B cell (primary cell): ENCODE data around the gene FNDC10. TPM values are rescaled to one million over a fixed set of nuclear protein-coding genes. Genes with fewer than 3 reads are reported as not detected.

Experiments used
- ATAC-seq: fragments of 200-7000 bp; cut with Tn5 transposase; one replicate; pipeline ENCODE4 v1.10.0; 2021; ENCODE audit warnings: low read depth, mild to moderate bottlenecking, moderate number of reproducible peaks, moderate library complexity
- CTCF ChIA-PET: fragments of 350-600 bp; sonication (Branson Sonifier 250); formaldehyde crosslinking; loops from one replicate; lab custom pipeline; 2021; ENCODE audit warnings: antibody characterized with exemption, inconsistent platforms; lab: Charles Lee
- POLR2A ChIA-PET: fragments of 350-600 bp; sonication (Branson Sonifier 250); formaldehyde crosslinking; loops from one replicate; lab custom pipeline; 2021; ENCODE audit warnings: antibody characterized with exemption; lab: Charles Lee
- DNase-seq: peaks from one replicate; pipeline ENCODE4 v3.0.0; 2013
- H2AFZ ChIP-seq: 2 replicates; pipeline ENCODE4 v1.6.1; 2012; ENCODE audit warnings: mild to moderate bottlenecking, low read depth, low read length; ENCODE audit not compliant: insufficient read depth, poor library complexity, severe bottlenecking
- H3K27ac ChIP-seq, 2 donors: 1 replicate in 1 of 2; 2 replicates in 1 of 2; pipeline ENCODE4 v1.5.1; 2012 to 2013; ENCODE audit warnings: low read length in 2 of 2, mild to moderate bottlenecking in 2 of 2, moderate library complexity in 1 of 2
- H3K27me3 ChIP-seq, 4 experiments: fragments of 200-600 bp in 1 of 4; sonication (generic) in 1 of 4; replicated peaks in 1 of 4; 1 replicate in 2 of 4; 2 replicates in 2 of 4; pipeline versions ENCODE4 v1.6.1 to v1.7.0; 2013 to 2016; ENCODE audit warnings: low read length in 3 of 4, mild to moderate bottlenecking in 2 of 4, mixed read lengths in 1 of 4, moderate library complexity in 1 of 4; ENCODE audit not compliant: insufficient read depth in 4 of 4, control insufficient read depth in 3 of 4; ENCODE audit errors: control extremely low read depth in 1 of 4
- H3K36me3 ChIP-seq, 2 experiments: replicated peaks in 1 of 2; 1 replicate in 1 of 2; 2 replicates in 1 of 2; pipeline versions ENCODE4 v1.6.1 to v1.7.1; 2013; ENCODE audit warnings: low read length in 1 of 2; ENCODE audit not compliant: insufficient read depth in 2 of 2, control insufficient read depth in 1 of 2; ENCODE audit errors: control extremely low read depth in 1 of 2, extremely low read depth in 1 of 2
- H3K4me1 ChIP-seq, 2 donors: fragments of 200-600 bp in 1 of 2; sonication (generic) in 1 of 2; 1 replicate in 1 of 2; 2 replicates in 1 of 2; pipeline versions ENCODE4 v1.5.1 to v1.6.1; 2013 to 2017; ENCODE audit warnings: low read length in 2 of 2; ENCODE audit not compliant: control insufficient read depth in 2 of 2, insufficient read depth in 2 of 2
- H3K4me2 ChIP-seq: replicated peaks from 2 replicates; pipeline ENCODE3; 2012; ENCODE audit warnings: mild to moderate bottlenecking, low read depth, low read length; ENCODE audit not compliant: poor library complexity, severe bottlenecking
- H3K4me3 ChIP-seq, 5 experiments: fragments of 200-600 bp in 1 of 5; sonication (generic) in 1 of 5; 1 replicate in 3 of 5; 2 replicates in 2 of 5; pipeline versions ENCODE4 v1.5.1 to v1.7.0; 2011 to 2016; ENCODE audit warnings: low read length in 4 of 5, mild to moderate bottlenecking in 4 of 5, low read depth in 2 of 5, control low read depth in 1 of 5, moderate library complexity in 1 of 5; ENCODE audit not compliant: insufficient read depth in 1 of 5; ENCODE audit errors: control extremely low read depth in 1 of 5, extremely low read depth in 1 of 5
- H3K79me2 ChIP-seq: fragments of 200-600 bp; sonication (generic); one replicate; pipeline ENCODE4 v1.6.0; 2016; ENCODE audit warnings: low read length; ENCODE audit not compliant: control insufficient read depth, insufficient read depth
- H3K9ac ChIP-seq: fragments of 200-600 bp; sonication (generic); 2 replicates; pipeline ENCODE4 v1.6.1; 2017; ENCODE audit warnings: mild to moderate bottlenecking, low read length, moderate library complexity
- H3K9me3 ChIP-seq, 3 donors: one replicate each; pipeline versions ENCODE4 v1.6.1 to v1.7.1; 2013; ENCODE audit warnings: low read length in 2 of 3; ENCODE audit not compliant: control insufficient read depth in 2 of 3, insufficient read depth in 1 of 3; ENCODE audit errors: control extremely low read depth in 1 of 3
- H4K20me1 ChIP-seq: 2 replicates; pipeline ENCODE4 v1.6.0; 2012; ENCODE audit warnings: mild to moderate bottlenecking, low read length; ENCODE audit not compliant: insufficient read depth, control insufficient read depth, poor library complexity, severe bottlenecking
- H3K27ac Mint-ChIP-seq: one replicate; pipeline ENCODE4 v1.8.0; 2021; ENCODE audit warnings: mixed read lengths
- H3K27me3 Mint-ChIP-seq: one replicate; pipeline ENCODE4 v1.8.0; 2021; ENCODE audit warnings: mixed read lengths
- H3K4me1 Mint-ChIP-seq: one replicate; pipeline ENCODE4 v1.8.0; 2021; ENCODE audit warnings: mixed read lengths
- H3K4me3 Mint-ChIP-seq: one replicate; pipeline ENCODE4 v1.8.0; 2021; ENCODE audit warnings: mixed read lengths
- H3K9me3 Mint-ChIP-seq: one replicate; pipeline ENCODE4 v1.8.0; 2022; ENCODE audit warnings: mixed read lengths; ENCODE audit not compliant: insufficient read depth
- EZH2 ChIP-seq: IDR thresholded peaks from 2 replicates; pipeline ENCODE4 v1.6.1; 2012; ENCODE audit warnings: borderline replicate concordance, low read depth, mild to moderate bottlenecking, moderate library complexity, low read length; ENCODE audit not compliant: insufficient read depth, poor library complexity, severe bottlenecking
- WGBS: methylation state at CpG from one replicate; pipeline ENCODE4 v1.1.5; 2013; ENCODE audit warnings: missing lambda C conversion rate; ENCODE audit not compliant: insufficient coverage; 5-methylcytosine and 5-hydroxymethylcytosine counted together
- intact Hi-C: fragments of 100-400 bp; cut with micrococcal nuclease; formaldehyde crosslinking; loops from one replicate; pipeline ENCODE4 v1.10.0; 2022
- polyA plus RNA-seq: library from polyadenylated mRNA; depleted of rRNA; stranded (reverse); fragments of >200 nt; gene quantifications from 2 replicates; pipeline ENCODE4 v1.2.3, GENCODE V29; 2012
- total RNA-seq, 2 donors: library from RNA; stranded (reverse); fragments of 120-200 nt in 1 of 2; gene quantifications; 1 replicate in 1 of 2; 2 replicates in 1 of 2; pipeline versions ENCODE4 v1.2.3 to v1.2.4, GENCODE V29; 2013 to 2022
- TF ChIP-seq, protein P1 (sequence below): fragments of 200-600 bp; IDR thresholded peaks from one replicate; pipeline ENCODE4 v1.8.0; 2022; ENCODE audit warnings: antibody characterized with exemption, mild to moderate bottlenecking

The FNDC10 gene
- total and polyA plus RNA-seq, 2 donors (not counting 1 experiment from before 2014, with no cell fraction given), result 1.4 TPM

DNA sequence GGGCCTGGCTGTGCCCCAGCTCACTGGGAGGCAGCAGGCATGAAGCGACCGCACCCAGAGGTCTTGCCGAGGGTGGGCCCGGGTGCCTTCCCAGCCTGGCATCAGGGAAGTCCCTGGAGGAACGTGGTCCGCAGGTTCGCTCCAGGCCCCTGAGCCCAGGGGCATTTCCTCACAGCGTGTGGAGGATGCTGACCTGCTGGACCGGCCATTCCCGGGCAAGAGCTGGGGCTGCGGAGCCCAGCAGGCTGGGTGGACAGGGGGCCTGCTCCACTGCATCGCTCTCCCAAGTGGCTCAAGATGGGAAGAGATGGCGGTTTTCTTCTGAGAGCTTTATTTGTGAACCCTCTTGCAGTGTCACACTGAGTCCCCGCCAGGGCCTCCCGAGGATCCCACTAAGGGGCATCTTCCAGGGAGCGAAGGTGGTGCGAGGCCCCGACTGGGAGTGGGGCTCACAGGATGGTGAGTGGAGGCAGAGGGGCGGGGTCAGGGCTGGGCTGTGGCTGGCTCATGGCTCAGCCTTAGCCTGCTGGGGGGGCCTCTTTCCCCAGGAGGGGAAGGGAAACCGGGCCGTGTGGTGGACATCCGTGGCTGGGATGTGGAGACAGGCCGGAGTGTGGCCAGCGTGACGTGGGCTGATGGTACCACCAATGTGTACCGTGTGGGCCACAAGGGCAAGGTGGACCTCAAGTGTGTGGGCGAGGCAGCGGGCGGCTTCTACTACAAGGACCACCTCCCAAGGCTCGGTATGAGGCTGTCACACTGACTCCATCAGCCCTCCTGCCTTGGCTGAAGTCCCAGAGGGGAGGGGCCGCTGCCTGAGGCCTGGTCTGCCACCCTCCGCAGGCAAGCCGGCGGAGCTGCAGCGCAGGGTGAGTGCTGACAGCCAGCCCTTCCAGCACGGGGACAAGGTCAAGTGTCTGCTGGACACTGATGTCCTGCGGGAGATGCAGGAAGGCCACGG, 24.8 kb upstream of the FNDC10 start:
- peaks cover 4% of the 10 kb centered on the region for H3K79me2 ChIP-seq
- TF ChIP-seq, protein P1, sequence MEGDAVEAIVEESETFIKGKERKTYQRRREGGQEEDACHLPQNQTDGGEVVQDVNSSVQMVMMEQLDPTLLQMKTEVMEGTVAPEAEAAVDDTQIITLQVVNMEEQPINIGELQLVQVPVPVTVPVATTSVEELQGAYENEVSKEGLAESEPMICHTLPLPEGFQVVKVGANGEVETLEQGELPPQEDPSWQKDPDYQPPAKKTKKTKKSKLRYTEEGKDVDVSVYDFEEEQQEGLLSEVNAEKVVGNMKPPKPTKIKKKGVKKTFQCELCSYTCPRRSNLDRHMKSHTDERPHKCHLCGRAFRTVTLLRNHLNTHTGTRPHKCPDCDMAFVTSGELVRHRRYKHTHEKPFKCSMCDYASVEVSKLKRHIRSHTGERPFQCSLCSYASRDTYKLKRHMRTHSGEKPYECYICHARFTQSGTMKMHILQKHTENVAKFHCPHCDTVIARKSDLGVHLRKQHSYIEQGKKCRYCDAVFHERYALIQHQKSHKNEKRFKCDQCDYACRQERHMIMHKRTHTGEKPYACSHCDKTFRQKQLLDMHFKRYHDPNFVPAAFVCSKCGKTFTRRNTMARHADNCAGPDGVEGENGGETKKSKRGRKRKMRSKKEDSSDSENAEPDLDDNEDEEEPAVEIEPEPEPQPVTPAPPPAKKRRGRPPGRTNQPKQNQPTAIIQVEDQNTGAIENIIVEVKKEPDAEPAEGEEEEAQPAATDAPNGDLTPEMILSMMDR, result no peak
- no peak for TF ChIP-seq EZH2
- ChIA-PET POLR2A (no interaction called here), CTCF (interaction anchor here (0.6 kb wide), 1 partner anchor 56 kb away, joined by 3 read pairs; no protein-coding TSS in a partner anchor)
- H3K4me3 ChIP-seq, result no peak overlapping the region
- H3K9me3 ChIP-seq, result no peaks in the 10 kb centered on the region
- ATAC-seq, result no peak
- peaks cover 9% of the 10 kb centered on the region for H4K20me1 ChIP-seq
- no peak overlapping the region for H3K4me3 Mint-ChIP-seq
- H3K36me3 ChIP-seq, result no peaks in the 10 kb centered on the region
- no peaks in the 10 kb centered on the region for H3K27me3 ChIP-seq
- no peak overlapping the region for H3K27ac Mint-ChIP-seq
- H3K9ac ChIP-seq, result no peak overlapping the region
- no peaks in the 10 kb centered on the region for H3K9me3 Mint-ChIP-seq
- no peak overlapping the region for H3K27ac ChIP-seq
- peaks cover 2% of the 10 kb centered on the region for H3K4me1 Mint-ChIP-seq
- 91% methylated on average over 38 of the region's 38 CpGs for WGBS
- H3K27me3 Mint-ChIP-seq, result no peaks in the 10 kb centered on the region
- no peak for DNase-seq
- no peak overlapping the region for H3K4me2 ChIP-seq
- intact Hi-C loops, result no loop called here
- H2AFZ ChIP-seq, result no peak overlapping the region
- H3K4me1 ChIP-seq, result peaks cover 0 to 8% of the 10 kb centered on the region in 2 donors
